ENCODE results near the gene NOP9.

NOP9 gene

GRCh38 chr14:24356208-24356607 is 56.6 kb downstream of the NOP9 start:
- no peak for DNase-seq
